T-helper 2 cell (primary cell): ENCODE results near the gene TBRG1.
A peak's percentile ranks its signal among the peaks of the same experiment; 100 is the strongest.

Experiments used
- DNase-seq, 5 experiments: peaks; one replicate each; pipeline versions ENCODE4 v3.0.0 to v3.0.0-alpha.2; 2012 to 2022

TBRG1 gene

DNA sequence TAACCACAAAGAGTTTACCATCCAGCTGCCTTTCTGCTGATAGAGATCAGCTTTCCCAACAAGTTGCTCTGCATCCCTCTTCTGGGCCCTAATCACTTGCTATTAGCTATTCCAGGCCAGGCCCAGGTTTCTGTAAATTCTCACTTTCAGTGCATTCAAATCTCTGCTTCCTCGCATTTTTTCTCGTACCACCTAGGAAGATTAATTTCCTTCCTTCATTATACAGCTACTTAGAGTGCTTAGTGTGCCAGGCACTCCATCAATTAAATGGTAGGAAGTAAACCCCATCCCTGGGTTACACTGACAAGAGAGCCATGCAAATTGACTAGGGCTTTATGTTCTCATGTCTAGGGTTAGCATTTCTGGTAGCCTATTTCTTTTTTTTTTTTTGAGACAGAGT, 41.2 kb downstream of the TBRG1 start:
- DNase-seq: no peak

DNA sequence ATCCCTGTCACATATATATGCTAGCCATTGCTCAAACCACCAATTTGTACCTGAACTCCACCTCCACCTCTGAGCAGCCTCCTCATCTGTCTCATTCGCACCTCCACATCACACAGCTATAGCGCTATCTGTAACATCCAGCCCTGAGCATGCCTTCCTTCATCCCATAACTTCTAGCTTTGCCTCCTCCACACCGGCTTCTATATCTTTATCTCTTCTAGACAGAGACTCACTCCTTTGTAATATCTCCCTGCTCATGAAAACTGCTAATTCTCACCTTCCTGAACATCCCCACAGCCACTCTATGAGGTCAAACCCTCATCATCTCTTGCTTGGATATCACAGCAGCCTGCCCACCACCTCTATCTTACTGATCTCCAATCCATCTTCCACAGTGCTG, 44.9 kb downstream of the TBRG1 start:
- DNase-seq: no peak

DNA sequence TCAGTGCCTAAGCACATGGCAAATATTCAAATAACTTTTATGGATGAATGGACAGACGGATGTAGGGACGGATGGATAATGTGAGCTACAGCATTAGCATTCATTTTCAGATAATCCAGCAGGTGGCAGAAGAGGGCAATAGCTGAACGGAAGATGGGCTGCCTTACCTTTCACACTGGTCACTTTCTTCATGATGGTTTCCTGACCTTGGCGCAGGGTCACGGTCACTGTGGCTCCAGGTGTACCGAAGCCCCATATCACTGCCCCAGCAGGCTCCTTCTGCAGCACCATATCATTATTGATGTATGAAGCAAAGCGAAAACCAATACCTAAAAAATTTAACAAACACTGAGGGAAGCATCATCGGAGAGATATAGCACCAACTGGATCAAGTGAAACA, 46.5 kb downstream of the TBRG1 start:
- peak in 2 of 5 experiments; percentile 36 to 42 for DNase-seq

GRCh38 chr11:124670732-124671131, 48.1 kb downstream of the TBRG1 start:
- DNase-seq: peak in 3 of 5 experiments; percentile 13 to 59 (median 28)

GRCh38 chr11:124672536-124673215, 50.0 kb downstream of the TBRG1 start:
- DNase-seq: no peak

DNA sequence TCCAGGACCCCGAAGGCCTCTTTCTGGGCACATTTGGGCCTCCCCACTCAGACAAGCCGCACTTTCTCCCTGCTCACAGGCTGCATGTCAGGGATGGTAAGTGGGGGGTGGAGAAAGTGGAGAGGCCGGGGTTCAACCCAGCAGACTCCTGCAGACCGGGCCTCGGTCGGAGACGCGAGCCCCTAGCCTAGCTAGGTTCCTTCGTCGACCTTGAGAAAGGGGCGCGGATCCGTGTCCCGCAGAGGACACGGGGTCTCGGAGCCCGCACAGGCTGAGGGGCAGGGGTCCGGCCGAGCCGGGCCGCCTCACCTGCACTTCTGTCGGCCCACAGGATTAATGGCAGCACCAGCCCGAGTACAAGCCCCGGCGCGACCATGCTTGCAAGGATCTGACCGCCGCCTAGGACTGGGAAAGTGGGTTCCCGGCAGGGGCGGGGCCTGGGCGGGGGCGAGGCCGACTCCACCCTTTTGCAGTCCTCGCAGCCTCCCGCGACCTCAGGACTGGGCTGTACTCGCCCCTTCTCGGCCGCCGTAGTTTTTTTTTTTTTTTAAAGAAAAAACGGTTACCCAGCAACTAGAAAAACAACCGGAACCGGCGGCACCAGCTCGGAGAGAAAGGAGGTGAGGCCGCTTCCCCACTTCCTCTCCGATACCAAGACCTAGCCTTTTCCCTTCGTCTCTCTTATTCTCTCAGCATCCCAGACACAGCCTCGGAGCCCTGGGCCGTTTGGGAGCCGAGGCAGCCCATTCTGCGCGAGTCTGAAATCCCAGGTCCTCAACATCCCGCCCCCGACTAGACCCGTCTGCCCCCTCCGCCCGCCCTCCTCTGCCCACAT, 50.9 kb downstream of the TBRG1 start, which contains the start of the genes SIAE and SPA17:
SIAE (minus strand) TSS at position 407 of the 835 bp plus-strand sequence; CDS start at position 376, 31 bp downstream.
SPA17 (plus strand) TSS at position 572 of the 835 bp plus-strand sequence. CDS start 1,361 bp downstream, outside the sequence.
- DNase-seq: peak; percentile 67 to 95 (median 77)

GRCh38 chr11:124674168-124674517, 51.5 kb downstream of the TBRG1 start:
- no peak for DNase-seq

- DNase-seq: no peak
Measured at GRCh38 chr11:124674571-124674970, 51.9 kb downstream of the TBRG1 start.

GRCh38 chr11:124676386-124676785, 53.7 kb downstream of the TBRG1 start:
- DNase-seq: no peak

DNA sequence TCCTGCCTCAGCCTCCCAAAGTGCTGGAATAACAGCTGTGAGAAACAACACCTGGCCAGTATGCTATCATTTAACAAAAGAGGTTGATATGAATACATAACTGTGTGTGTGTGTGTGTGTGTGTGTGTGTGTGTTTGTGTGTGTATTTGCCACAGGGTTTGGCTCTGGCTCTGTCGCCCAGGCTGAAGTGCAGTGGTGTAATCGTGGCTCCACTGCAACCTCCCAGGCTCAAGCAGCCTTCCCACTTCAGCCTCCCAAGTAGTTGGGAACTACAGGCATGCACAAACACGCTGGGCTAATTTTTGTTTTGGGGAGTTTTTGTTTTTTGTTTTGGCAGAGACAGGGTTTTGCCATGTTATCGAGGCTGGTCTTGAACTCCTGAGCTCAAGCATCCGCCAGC, 55.8 kb downstream of the TBRG1 start:
- no peak for DNase-seq

GRCh38 chr11:124681421-124681820, 58.8 kb downstream of the TBRG1 start:
- DNase-seq: no peak

DNA sequence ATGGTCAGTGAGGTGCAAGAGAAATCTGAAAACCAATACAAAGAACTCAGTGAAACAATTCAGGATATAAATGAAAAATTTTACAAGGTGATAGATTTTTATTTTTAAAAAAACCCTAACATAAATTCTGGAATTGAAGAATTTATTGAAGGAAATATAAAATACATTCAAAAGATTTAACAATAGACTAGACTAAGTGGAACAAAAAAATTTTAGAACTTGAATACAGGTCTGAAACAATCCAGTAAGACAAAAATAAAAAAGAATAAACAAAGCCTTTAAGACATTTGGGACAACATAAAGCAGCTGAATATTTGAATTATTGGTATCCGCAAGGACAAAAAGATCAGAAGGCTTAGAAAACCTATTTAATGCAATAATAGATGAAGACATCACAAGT, 59.8 kb downstream of the TBRG1 start:
- no peak for DNase-seq
